IPS-18c (cell line): Measurements from ENCODE around the gene IQSEC1.

ENCODE experiments used
- H3K4me3 ChIP-seq: 2 replicates; pipeline ENCODE4 v1.7.0; 2013; ENCODE audit warnings: low read depth, mild to moderate bottlenecking, low read length, moderate library complexity; ENCODE audit not compliant: insufficient read depth
- H3K9me3 ChIP-seq: one replicate; pipeline ENCODE4 v1.6.1; 2013; ENCODE audit warnings: mild to moderate bottlenecking, low read length, moderate library complexity; ENCODE audit not compliant: control insufficient read depth, insufficient read depth

The IQSEC1 gene

GRCh38 chr3:12982619-12983101 lies 90.6 kb downstream of the IQSEC1 start:
- Histone ChIP-seq H3K4me3 (no peak overlapping the region), H3K9me3 (no peaks in the 10 kb centered on the region)

GRCh38 chr3:12981306-12982275 lies 91.6 kb downstream of the IQSEC1 start:
- no peak overlapping the region for H3K4me3 ChIP-seq
- H3K9me3 ChIP-seq, result no peaks in the 10 kb centered on the region

- Histone ChIP-seq H3K9me3 (no peaks in the 10 kb centered on the region), H3K4me3 (no peak overlapping the region)
Measured at GRCh38 chr3:12980596-12981290, 92.5 kb downstream of the IQSEC1 start.

GRCh38 chr3:12979947-12980487 lies 93.2 kb downstream of the IQSEC1 start:
- H3K4me3 ChIP-seq, result no peak overlapping the region
- no peaks in the 10 kb centered on the region for H3K9me3 ChIP-seq

- no peaks in the 10 kb centered on the region for H3K9me3 ChIP-seq
- H3K4me3 ChIP-seq, result no peak overlapping the region
Measured at GRCh38 chr3:12979151-12979946, 93.9 kb downstream of the IQSEC1 start.

GRCh38 chr3:12978682-12979081 lies 94.5 kb downstream of the IQSEC1 start:
- Histone ChIP-seq H3K9me3 (no peaks in the 10 kb centered on the region), H3K4me3 (no peak overlapping the region)

GRCh38 chr3:12977117-12977808 lies 96.0 kb downstream of the IQSEC1 start:
- no peaks in the 10 kb centered on the region for H3K9me3 ChIP-seq

GRCh38 chr3:12975748-12976522 lies 97.3 kb downstream of the IQSEC1 start:
- Histone ChIP-seq H3K4me3 (no peak overlapping the region), H3K9me3 (no peaks in the 10 kb centered on the region)

More at GRCh38 chr3:12977117-12977808, 96.0 kb downstream of the IQSEC1 start:
- H3K4me3 ChIP-seq, result no peak overlapping the region

GRCh38 chr3:12974819-12975218 lies 98.4 kb downstream of the IQSEC1 start:
- H3K4me3 ChIP-seq, result no peak overlapping the region
- H3K9me3 ChIP-seq, result no peaks in the 10 kb centered on the region

GRCh38 chr3:12974334-12974733 lies 98.9 kb downstream of the IQSEC1 start:
- H3K9me3 ChIP-seq, result no peaks in the 10 kb centered on the region

GRCh38 chr3:12973827-12974226 lies 99.4 kb downstream of the IQSEC1 start:
- H3K9me3 ChIP-seq, result no peaks in the 10 kb centered on the region

More at GRCh38 chr3:12974334-12974733, 98.9 kb downstream of the IQSEC1 start:
- no peak overlapping the region for H3K4me3 ChIP-seq

GRCh38 chr3:12972781-12973702 lies 100.2 kb downstream of the IQSEC1 start:
- H3K9me3 ChIP-seq, result no peaks in the 10 kb centered on the region
- no peak overlapping the region for H3K4me3 ChIP-seq

More at GRCh38 chr3:12973827-12974226, 99.4 kb downstream of the IQSEC1 start:
- H3K4me3 ChIP-seq, result no peak overlapping the region

- Histone ChIP-seq H3K9me3 (no peaks in the 10 kb centered on the region), H3K4me3 (no peak overlapping the region)
Measured at GRCh38 chr3:12972043-12972442, 101.2 kb downstream of the IQSEC1 start.

- Histone ChIP-seq H3K4me3 (no peak overlapping the region), H3K9me3 (no peaks in the 10 kb centered on the region)
Measured at GRCh38 chr3:12970684-12971083, 102.5 kb downstream of the IQSEC1 start.

- no peak overlapping the region for H3K4me3 ChIP-seq
- H3K9me3 ChIP-seq, result no peaks in the 10 kb centered on the region
Measured at GRCh38 chr3:12969486-12969885, 103.7 kb downstream of the IQSEC1 start.
